HCT116 (cell line): Measurements from ENCODE around the gene KBTBD13. TPM values are rescaled to one million over a fixed set of nuclear protein-coding genes. Genes with fewer than 3 reads are reported as not detected.

ENCODE experiments used
- ATAC-seq: fragments of 200-7000 bp; cut with Tn5 transposase; 2 replicates; pipeline ENCODE4 v1.9.1; 2020; ENCODE audit warnings: mild to moderate bottlenecking, moderate library complexity
- BruUV-seq: library from RNA; stranded (reverse); fragments of 400-500 nt; replicated peaks from 2 replicates; lab custom pipeline; 2021; lab: Mats Ljungman, UMichigan
- CTCF ChIA-PET: fragments of 300-600 bp; sonication (Branson Sonifier 250); formaldehyde crosslinking; loops from one replicate; lab custom pipeline; 2021; ENCODE audit warnings: antibody characterized with exemption; lab: Charles Lee
- POLR2A ChIA-PET: fragments of 300-600, 350-600 bp; sonication (Branson Sonifier 250); formaldehyde crosslinking; loops from one replicate; lab custom pipeline; 2021; ENCODE audit warnings: antibody characterized with exemption; lab: Charles Lee
- RAD21 ChIA-PET, 2 experiments: fragments of 300-600 bp; sonication (Branson Sonifier 250); formaldehyde crosslinking; loops; one replicate each; lab custom pipeline; 2023; ENCODE audit warnings: low total read pairs in 2 of 2; ENCODE audit not compliant: uncharacterized antibody in 2 of 2, unreplicated experiment in 2 of 2, low non-redundant PET in 1 of 2; lab: Charles Lee
- DNase-seq: peaks from one replicate; pipeline ENCODE4 v3.0.0-alpha.2; 2010; ENCODE audit warnings: low read depth, low spot score
- H2AFZ ChIP-seq: fragments of 200-600 bp; shearing (Covaris generic), sonication (generic); 2 replicates; pipeline ENCODE4 v1.6.1; 2017; ENCODE audit warnings: low read depth, mixed run types, mixed read lengths, antibody characterized with exemption, low read length; ENCODE audit not compliant: poor library complexity, severe bottlenecking
- H3K27ac ChIP-seq: 2 replicates; pipeline ENCODE4 v1.5.1; 2012; ENCODE audit warnings: low read depth, low read length
- H3K27me3 ChIP-seq: fragments of 200-600 bp; sonication (generic); 2 replicates; pipeline ENCODE4 v1.6.1; 2016; ENCODE audit warnings: mixed run types, low read length, mixed read lengths; ENCODE audit not compliant: insufficient read depth
- H3K36me3 ChIP-seq, 2 experiments: fragments of 200-500 bp in 1 of 2; fragments of 200-600 bp in 1 of 2; sonication (Bioruptor generic) in 1 of 2; sonication (generic) in 1 of 2; 2 replicates each; pipeline versions ENCODE4 v1.5.1 to v1.6.1; 2014 to 2016; ENCODE audit warnings: low read length in 2 of 2, inconsistent platforms in 1 of 2, mixed read lengths in 1 of 2, mixed run types in 1 of 2; ENCODE audit not compliant: insufficient read depth in 2 of 2, control insufficient read depth in 1 of 2
- H3K4me1 ChIP-seq, 2 experiments: fragments of 200-600 bp in 1 of 2; sonication (generic) in 1 of 2; 2 replicates each; pipeline versions ENCODE4 v1.5.1 to v1.6.1; 2012 to 2017; ENCODE audit warnings: low read length in 2 of 2, inconsistent platforms in 1 of 2, mild to moderate bottlenecking in 1 of 2, mixed read lengths in 1 of 2, mixed run types in 1 of 2, moderate library complexity in 1 of 2; ENCODE audit not compliant: insufficient read depth in 2 of 2, control insufficient read depth in 1 of 2
- H3K4me2 ChIP-seq: fragments of 200-600 bp; sonication (generic); 2 replicates; pipeline ENCODE4 v1.6.1; 2017; ENCODE audit warnings: mixed run types, low read length, mixed read lengths
- H3K4me3 ChIP-seq, 2 experiments: fragments of 200-600 bp in 1 of 2; sonication (generic) in 1 of 2; replicated peaks in 1 of 2; 2 replicates each; pipeline ENCODE4 v1.5.1; 2011 to 2016; ENCODE audit warnings: low read length in 2 of 2, control low read depth in 1 of 2, low read depth in 1 of 2, mild to moderate bottlenecking in 1 of 2, mixed read lengths in 1 of 2, mixed run types in 1 of 2
- H3K79me2 ChIP-seq: fragments of 200-600 bp; sonication (generic); 2 replicates; pipeline ENCODE4 v1.6.1; 2017; ENCODE audit warnings: mild to moderate bottlenecking, mixed run types, low read length, moderate library complexity, mixed read lengths; ENCODE audit not compliant: insufficient read depth
- H3K9ac ChIP-seq: fragments of 200-600 bp; sonication (generic); 2 replicates; pipeline ENCODE4 v1.6.1; 2016; ENCODE audit warnings: low read length, mixed read lengths
- H3K9me2 ChIP-seq: fragments of 200-600 bp; sonication (generic), shearing (Covaris generic); 2 replicates; pipeline ENCODE4 v1.6.1; 2017; ENCODE audit warnings: mixed run types, mild to moderate bottlenecking, moderate library complexity; ENCODE audit not compliant: insufficient read depth
- H3K9me3 ChIP-seq, 2 experiments: fragments of 200-500 bp in 1 of 2; fragments of 200-600 bp in 1 of 2; sonication (Bioruptor generic) in 1 of 2; sonication (generic) in 1 of 2; 2 replicates each; pipeline ENCODE4 v1.6.1; 2014 to 2017; ENCODE audit warnings: low read length in 2 of 2, mixed read lengths in 2 of 2, inconsistent platforms in 1 of 2, low read depth in 1 of 2, mild to moderate bottlenecking in 1 of 2, mixed run types in 1 of 2, moderate library complexity in 1 of 2; ENCODE audit not compliant: control insufficient read depth in 1 of 2, insufficient read depth in 1 of 2
- H4K20me1 ChIP-seq: fragments of 200-600 bp; sonication (generic), shearing (Covaris generic); 2 replicates; pipeline ENCODE4 v1.6.1; 2017; ENCODE audit warnings: mixed run types, mild to moderate bottlenecking, moderate library complexity; ENCODE audit not compliant: insufficient read depth
- EGR1 ChIP-seq: IDR thresholded peaks from 2 replicates; pipeline ENCODE4 v1.6.1; 2012; ENCODE audit warnings: low read depth
- RAD21 ChIP-seq: IDR thresholded peaks from 2 replicates; pipeline ENCODE4 v1.6.1; 2012; ENCODE audit warnings: low read depth, mild to moderate bottlenecking
- SIN3A ChIP-seq: IDR thresholded peaks from 2 replicates; pipeline ENCODE4 v1.6.1; 2012; ENCODE audit warnings: low read depth
- SP1 ChIP-seq: IDR thresholded peaks from 2 replicates; pipeline ENCODE4 v1.6.1; 2012; ENCODE audit warnings: low read depth
- ZBTB33 ChIP-seq: IDR thresholded peaks from 2 replicates; pipeline ENCODE4 v1.6.1; 2011; ENCODE audit warnings: mild to moderate bottlenecking, low read length, moderate library complexity; ENCODE audit not compliant: insufficient replicate concordance; ENCODE audit errors: extremely low read depth
- intact Hi-C: fragments of 100-400 bp; cut with micrococcal nuclease; formaldehyde crosslinking; loops from 2 replicates; pipeline ENCODE4 v1.10.0; 2022
- total RNA-seq: library from RNA; stranded (reverse); gene quantifications from one replicate; pipeline ENCODE4 v1.2.1, GENCODE V29; 2021; ENCODE audit not compliant: unreplicated experiment

The KBTBD13 gene
- total RNA-seq, 1 experiment from 2014 or later, result not detected

GRCh38 chr15:65048241-65048640, 28.3 kb upstream of the KBTBD13 start:
- CTCF ChIA-PET, result no interaction called here
- Histone ChIP-seq H3K4me2 (no peak overlapping the region), H3K36me3 (no peaks in the 10 kb centered on the region), H3K4me3 (no peak overlapping the region), H3K27me3 (no peaks in the 10 kb centered on the region), H3K9me3 (no peaks in the 10 kb centered on the region), H3K9me2 (no peaks in the 10 kb centered on the region), H3K4me1 (peaks cover 21 to 31% of the 10 kb centered on the region in 2 experiments), H3K9ac (no peak overlapping the region), H3K27ac (no peak overlapping the region), H2AFZ (no peak overlapping the region), H3K79me2 (no peaks in the 10 kb centered on the region), H4K20me1 (no peaks in the 10 kb centered on the region)
- DNase-seq, result no peak
- no peak for TF ChIP-seq SIN3A
- no peak for TF ChIP-seq RAD21
- no peak for TF ChIP-seq ZBTB33
- POLR2A ChIA-PET, result no interaction called here
- BruUV-seq, result no TSS peak
- RAD21 ChIA-PET, result no interaction called here
- no peak for ATAC-seq
- intact Hi-C loops, result no loop called here

- DNase-seq, result peak; percentile 84
- Histone ChIP-seq H3K9me2 (no peaks in the 10 kb centered on the region), H3K9me3 (no peaks in the 10 kb centered on the region), H2AFZ (peak overlapping the region; percentile 30), H3K79me2 (no peaks in the 10 kb centered on the region), H3K4me1 (peaks cover 15 to 20% of the 10 kb centered on the region in 2 experiments), H3K4me2 (peak overlapping the region; percentile 53), H4K20me1 (no peaks in the 10 kb centered on the region), H3K27me3 (no peaks in the 10 kb centered on the region), H3K4me3 (no peak overlapping the region; a peak in 1 of 4 replicates), H3K36me3 (no peaks in the 10 kb centered on the region), H3K27ac (no peak overlapping the region), H3K9ac (no peak overlapping the region)
- CTCF ChIA-PET, result interaction anchor here (1.0 kb wide), 1 partner anchor 38 kb away, joined by 3 read pairs; no protein-coding TSS in a partner anchor
- RAD21 ChIA-PET, result no interaction called here
- intact Hi-C loops, result no loop called here
- POLR2A ChIA-PET, result interaction anchor here (0.6 kb wide), 1 partner anchor 15 kb away, joined by 4 read pairs; no protein-coding TSS in a partner anchor
- no TSS peak for BruUV-seq
- no peak for TF ChIP-seq ZBTB33
- TF ChIP-seq EGR1, result peak; percentile 84
- peak; percentile 65 for TF ChIP-seq SP1
- ATAC-seq, result peak; percentile 92
Measured at GRCh38 chr15:65049418-65049840, 27.1 kb upstream of the KBTBD13 start.
